ENCODE data around the gene PELI1.

DNA sequence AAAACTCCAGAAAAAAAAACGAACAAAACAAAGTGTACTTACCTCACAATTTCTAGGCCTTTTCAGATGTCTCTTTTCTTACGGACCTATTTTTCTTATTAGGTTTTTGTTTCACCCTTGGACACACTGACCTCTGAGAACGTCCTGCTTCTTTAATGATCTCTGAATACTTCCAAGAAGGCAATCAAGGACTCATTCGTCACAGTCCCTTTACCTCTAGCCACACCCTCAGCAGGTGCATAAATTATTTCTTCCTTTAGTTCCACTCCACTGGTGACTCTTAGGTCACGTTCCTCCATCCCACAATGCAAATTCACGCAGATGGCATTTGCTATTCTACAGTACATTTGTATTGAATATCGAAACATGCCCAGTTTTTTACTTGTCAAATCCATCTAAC, 21.9 kb downstream of the PELI1 start:
- TF ChIP-seq, protein P1, sequence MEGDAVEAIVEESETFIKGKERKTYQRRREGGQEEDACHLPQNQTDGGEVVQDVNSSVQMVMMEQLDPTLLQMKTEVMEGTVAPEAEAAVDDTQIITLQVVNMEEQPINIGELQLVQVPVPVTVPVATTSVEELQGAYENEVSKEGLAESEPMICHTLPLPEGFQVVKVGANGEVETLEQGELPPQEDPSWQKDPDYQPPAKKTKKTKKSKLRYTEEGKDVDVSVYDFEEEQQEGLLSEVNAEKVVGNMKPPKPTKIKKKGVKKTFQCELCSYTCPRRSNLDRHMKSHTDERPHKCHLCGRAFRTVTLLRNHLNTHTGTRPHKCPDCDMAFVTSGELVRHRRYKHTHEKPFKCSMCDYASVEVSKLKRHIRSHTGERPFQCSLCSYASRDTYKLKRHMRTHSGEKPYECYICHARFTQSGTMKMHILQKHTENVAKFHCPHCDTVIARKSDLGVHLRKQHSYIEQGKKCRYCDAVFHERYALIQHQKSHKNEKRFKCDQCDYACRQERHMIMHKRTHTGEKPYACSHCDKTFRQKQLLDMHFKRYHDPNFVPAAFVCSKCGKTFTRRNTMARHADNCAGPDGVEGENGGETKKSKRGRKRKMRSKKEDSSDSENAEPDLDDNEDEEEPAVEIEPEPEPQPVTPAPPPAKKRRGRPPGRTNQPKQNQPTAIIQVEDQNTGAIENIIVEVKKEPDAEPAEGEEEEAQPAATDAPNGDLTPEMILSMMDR (tag by site-specific recombination; IDR thresholded peaks at IDR 0.05), result no peak
- TF ChIP-seq, protein P2, sequence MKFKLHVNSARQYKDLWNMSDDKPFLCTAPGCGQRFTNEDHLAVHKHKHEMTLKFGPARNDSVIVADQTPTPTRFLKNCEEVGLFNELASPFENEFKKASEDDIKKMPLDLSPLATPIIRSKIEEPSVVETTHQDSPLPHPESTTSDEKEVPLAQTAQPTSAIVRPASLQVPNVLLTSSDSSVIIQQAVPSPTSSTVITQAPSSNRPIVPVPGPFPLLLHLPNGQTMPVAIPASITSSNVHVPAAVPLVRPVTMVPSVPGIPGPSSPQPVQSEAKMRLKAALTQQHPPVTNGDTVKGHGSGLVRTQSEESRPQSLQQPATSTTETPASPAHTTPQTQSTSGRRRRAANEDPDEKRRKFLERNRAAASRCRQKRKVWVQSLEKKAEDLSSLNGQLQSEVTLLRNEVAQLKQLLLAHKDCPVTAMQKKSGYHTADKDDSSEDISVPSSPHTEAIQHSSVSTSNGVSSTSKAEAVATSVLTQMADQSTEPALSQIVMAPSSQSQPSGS (tag by site-specific recombination; IDR thresholded peaks at IDR 0.05; ENCODE audit: low read depth), result no peak
- TF ChIP-seq ZNF132 (tag by site-specific recombination; IDR thresholded peaks at IDR 0.05; ENCODE audit: borderline replicate concordance), result no peak
- no peak for TF ChIP-seq ZNF140 (tag by site-specific recombination; IDR thresholded peaks at IDR 0.05)
- no peak for TF ChIP-seq ZNF561 (tag by site-specific recombination; IDR thresholded peaks at IDR 0.05; ENCODE audit: borderline replicate concordance)
- no peak for TF ChIP-seq BCL11A (tag by site-specific recombination; IDR thresholded peaks at IDR 0.05; ENCODE audit: low read depth)
- no peak for TF ChIP-seq ZNF121 (tag by site-specific recombination; IDR thresholded peaks at IDR 0.05)
- no peak for TF ChIP-seq ZBTB1 (tag by site-specific recombination; IDR thresholded peaks at IDR 0.05)
- TF ChIP-seq ZBTB48 (tag by site-specific recombination; IDR thresholded peaks at IDR 0.05), result no peak
